GM21825 (cell line): ENCODE measurements around the gene ABCB7.
"Not testable (repeated sequence)": the region's sequence is repeated elsewhere in the genome, so short reads cannot be mapped to it uniquely, and the experiment has no call there.

ENCODE experiments used
- ATAC-seq: cut with Tn5 transposase; IDR thresholded peaks from one replicate; pipeline ENCODE4 v1.9.1; 2021; ENCODE audit warnings: mild to moderate bottlenecking, moderate library complexity; ENCODE audit not compliant: unreplicated experiment

The ABCB7 gene

GRCh38 chrX:75155827-75156525, at the start of gene ABCB7:
Gene ABCB7, minus strand, starts transcription at chrX:75156283. Its CDS starts 11 bp downstream, at chrX:75156272.
- ATAC-seq: peak; percentile 83

DNA sequence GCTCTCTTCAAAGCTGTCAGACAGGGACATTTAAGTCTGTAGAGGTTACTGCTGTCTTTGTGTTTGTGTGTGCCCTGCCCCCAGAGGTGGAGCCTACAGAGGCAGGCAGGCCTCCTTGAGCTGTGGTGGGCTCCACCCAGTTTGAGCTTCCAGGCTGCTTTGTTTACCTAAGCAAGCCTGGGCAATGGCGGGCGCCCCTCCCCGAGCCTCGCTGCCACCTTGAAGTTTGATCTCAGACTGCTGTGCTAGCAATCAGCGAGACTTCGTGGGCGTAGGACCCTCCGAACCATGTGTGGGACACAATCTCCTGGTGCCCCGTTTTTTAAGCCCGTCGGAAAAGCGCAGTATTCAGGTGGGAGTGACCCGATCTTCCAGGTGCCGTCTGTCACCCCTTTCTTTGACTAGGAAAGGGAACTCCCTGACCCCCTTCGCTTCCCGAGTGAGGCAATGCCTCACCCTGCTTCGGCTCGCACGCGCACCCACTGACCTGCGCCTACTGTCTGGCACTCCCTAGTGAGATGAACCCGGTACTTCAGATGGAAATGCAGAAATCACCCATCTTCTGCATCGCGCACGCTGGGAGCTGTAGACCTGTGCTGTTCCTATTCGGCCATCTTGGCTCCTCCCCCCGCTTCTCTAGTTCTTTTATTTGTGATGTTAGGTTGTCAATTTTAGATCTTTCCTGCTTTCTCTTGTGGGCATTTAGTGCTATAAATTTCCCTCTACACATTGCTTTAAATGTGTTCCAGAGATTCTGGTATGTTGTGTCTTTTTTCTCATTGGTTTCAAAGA, 32.5 kb upstream of the ABCB7 start:
- not testable (repeated sequence) for ATAC-seq

DNA sequence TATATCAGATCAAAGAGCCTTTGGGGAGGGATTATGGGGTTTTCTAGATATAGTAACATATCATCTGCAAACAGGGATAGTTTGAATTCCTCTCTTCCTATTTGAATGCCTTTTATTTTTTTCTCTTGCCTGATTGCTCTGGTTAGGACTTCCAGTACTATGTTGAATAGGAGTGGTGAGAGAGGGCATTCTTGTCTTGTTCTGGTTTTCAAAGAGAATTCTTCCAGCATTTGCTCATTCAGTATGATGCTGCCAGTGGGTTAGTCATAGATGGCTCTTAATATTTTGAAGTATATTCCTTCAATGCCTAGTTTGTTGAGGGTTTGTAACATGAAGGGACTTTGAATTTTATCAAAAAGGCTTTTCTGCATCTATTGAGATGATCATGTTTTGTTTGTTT, 25.6 kb upstream of the ABCB7 start:
- no peak for ATAC-seq

GRCh38 chrX:75179536-75180293, 23.6 kb upstream of the ABCB7 start:
- not testable (repeated sequence) for ATAC-seq

GRCh38 chrX:75172257-75172890, 16.3 kb upstream of the ABCB7 start:
- not testable (repeated sequence) for ATAC-seq

DNA sequence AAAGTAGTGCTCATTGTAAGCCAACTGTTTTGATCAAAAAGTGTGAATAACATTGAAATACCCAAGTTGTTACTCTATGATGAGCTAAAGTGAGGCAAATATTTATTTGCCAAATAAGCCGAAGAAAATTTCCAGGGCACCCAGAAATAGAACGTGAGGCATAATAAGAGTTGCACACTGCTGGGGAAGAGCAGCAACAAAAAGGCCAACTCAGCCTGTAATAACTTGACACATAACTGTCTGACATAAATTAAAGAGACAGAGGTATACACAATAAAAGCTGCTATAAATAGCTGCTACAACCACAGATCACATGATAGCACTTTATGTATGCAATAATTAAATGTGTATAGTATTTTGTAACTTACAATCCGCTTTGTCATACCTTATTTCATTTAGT, 2.0 kb upstream of the ABCB7 start:
- ATAC-seq: no peak

DNA sequence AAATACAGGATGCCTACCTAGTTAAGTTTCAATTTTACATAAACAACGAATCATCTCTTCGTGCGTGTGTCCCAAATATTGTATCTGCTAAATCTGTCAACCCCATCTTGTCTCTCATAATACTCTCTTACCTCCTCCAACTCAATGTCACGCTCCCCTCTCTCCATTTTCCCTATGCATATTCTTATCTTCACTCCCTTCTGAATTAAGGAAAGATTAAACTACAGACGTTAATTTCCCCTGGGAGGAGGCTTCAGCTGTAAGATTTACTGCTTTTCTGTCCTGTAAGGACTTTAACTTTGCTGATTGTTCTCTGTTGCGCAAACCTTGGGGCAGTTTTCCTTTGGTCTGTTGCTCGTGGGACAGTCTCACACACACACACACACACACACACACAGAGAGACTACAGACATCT, 455 bp upstream of the ABCB7 start:
- no peak for ATAC-seq

DNA sequence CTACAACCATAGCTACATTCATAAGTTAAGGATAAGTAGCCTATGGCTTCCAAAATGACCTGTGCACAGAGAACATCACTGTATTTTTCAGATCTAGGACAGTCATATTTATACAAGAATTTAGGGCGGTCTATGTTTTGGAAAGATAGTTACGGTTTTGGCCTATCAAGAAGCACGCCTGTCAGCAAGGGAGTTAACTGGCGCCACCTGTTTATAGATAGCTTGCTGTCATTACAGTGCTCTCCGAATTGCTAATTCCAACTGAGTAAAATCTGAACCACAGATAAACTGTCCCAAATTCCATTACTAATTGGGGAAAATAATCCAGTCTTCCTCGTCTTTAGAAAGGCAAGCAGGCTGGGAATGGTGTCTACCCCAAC, 646 bp downstream of the ABCB7 start:
- peak; percentile 6 for ATAC-seq

DNA sequence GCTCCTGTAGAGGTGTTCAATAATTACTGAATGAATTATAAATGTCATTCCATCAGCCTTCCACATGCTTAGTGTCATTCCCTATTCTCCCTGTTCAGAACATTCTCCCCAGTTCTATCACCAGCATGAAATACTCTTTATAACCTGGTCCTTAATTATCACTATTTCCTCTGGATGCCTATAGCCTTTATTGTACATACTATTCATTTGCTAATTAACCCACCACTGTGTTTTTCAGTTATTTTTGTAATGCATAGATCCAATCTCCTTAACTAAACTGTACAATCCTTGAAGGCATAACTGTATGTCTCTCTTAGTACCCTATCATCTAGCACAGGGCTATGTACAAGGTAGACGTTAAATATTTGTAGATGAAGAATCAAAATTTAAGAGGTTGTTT, 1.2 kb downstream of the ABCB7 start:
- ATAC-seq: no peak

GRCh38 chrX:75151827-75152592, 4.1 kb downstream of the ABCB7 start:
- ATAC-seq: no peak

DNA sequence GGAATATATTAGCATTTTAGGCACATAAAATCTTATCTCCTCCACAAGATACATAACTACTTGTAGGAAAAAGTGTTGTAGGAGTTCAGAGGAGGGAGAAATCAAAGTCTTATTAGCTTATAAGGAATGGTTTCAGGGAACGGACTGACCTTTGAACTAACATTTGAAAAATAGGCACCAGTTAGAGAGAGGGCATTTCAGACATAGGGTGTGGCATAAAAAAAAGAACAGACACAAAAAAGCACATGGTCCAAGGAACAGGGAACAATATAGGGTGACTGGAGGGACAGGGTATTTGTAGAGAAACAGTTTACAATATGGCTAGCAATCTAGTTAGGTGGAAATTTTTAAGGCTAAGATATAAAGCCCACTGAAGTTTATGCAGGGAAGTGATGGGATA, 6.4 kb downstream of the ABCB7 start:
- no peak for ATAC-seq

DNA sequence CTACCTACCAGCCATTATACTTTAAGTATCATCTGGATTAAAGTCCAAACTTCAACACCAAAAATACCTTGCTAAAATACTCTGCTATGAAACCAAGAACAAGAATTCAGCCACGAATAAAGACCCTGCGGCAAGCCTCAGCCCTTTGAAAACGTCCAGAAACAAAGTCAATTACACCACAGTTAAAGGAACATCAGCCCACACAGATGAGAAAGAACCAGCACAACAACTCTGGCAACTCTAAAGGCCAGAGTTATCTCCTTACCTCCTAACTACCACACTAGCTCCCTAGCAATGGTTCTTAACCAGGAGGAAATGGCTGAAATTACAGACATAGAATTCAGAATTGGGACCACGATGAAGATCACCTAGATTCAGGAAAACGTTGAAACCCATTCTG, 23.4 kb downstream of the ABCB7 start:
- ATAC-seq: no peak

- no peak for ATAC-seq
Measured at GRCh38 chrX:75131973-75132627, 24.0 kb downstream of the ABCB7 start.

GRCh38 chrX:75129069-75129468, 27.0 kb downstream of the ABCB7 start:
- ATAC-seq: not testable (repeated sequence)

- ATAC-seq: no peak
Measured at GRCh38 chrX:75118296-75118695, 37.8 kb downstream of the ABCB7 start.

GRCh38 chrX:75115707-75116413, 40.2 kb downstream of the ABCB7 start:
- no peak for ATAC-seq

DNA sequence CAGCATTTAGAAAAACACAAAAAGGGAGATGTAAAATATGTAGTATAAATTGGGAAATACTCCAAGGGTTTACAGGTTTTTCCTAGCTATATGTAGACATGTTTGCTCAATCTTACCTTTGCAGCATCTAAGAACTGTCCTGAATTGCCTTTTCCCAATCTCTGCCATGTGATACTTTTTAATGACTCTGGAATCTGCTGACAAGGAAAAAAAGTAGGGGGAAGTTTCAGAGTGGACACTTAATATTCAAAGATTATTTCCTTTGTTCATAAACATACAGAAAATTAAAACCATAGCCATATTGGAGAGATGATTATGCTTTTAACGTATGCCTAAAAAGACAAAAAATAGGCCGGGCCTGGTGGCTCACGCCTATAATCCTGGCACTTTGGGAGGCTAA, 41.4 kb downstream of the ABCB7 start:
- no peak for ATAC-seq

DNA sequence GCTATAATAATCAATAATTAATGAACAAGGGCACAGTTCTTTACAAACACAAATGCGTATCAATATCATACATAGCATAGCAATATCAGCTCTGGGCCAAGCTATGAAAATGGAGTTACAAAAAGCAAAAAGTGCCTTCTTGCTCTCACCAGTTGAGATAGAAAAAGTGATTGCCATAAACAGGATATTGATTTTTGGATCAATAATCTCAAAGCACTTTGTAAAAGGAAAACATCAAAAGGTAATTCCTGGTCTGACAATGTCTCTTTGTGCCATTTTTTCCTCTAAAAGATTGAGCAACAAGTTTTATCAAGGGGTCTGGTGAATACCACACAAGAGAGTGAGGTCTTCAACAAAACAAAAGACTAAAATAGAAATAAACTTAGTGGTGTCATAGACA, 42.4 kb downstream of the ABCB7 start:
- ATAC-seq: no peak

DNA sequence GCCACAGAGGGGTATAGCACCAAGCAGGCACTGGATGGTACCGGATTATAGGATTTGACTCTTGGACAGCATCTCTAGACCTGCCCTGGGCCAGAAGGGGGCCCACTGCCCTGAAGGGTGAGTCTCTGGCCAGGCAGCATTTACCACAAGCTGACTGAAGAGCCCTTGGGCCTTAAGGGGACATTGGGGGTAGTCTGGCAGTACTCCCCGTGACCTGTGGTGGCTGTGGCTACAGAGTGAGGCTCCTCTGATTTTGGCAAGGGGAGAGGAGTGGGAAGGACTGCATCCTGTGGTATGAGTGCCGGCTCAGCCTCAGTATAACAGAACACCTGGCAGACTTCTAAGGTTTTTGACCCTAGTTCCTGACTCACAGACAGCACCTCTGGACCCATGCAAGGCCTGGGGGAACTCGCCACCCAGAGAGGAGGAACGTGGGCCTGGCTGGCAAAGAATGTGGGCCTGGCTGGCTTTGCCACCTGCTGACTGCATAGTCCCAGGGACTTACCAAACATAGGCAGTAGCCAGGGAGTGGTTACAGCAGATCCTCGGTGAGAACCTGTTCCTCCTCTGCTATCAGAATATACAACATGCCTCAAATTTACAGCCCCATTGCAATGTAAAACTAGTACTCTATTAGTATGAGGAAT, 48.1 kb downstream of the ABCB7 start:
- no peak for ATAC-seq
